NCI-H460 (cell line): ENCODE results near the gene TRMT61A. TPM values are rescaled to one million over a fixed set of nuclear protein-coding genes. Genes with fewer than 3 reads are reported as not detected.
A peak's percentile ranks its signal among the peaks of the same experiment; 100 is the strongest.

ENCODE experiments used
- DNase-seq: peaks from one replicate; pipeline ENCODE4 v3.0.0-alpha.2; 2016; ENCODE audit warnings: low read depth; ENCODE audit errors: extremely low read depth
- total RNA-seq: library from RNA; depleted of rRNA; stranded (reverse); fragments of >200 nt; shearing (Covaris generic); gene quantifications from 2 replicates; pipeline ENCODE4 v1.2.3, GENCODE V29; 2014

The TRMT61A gene
- total RNA-seq, 1 experiment from 2014 or later: 11.6 TPM

- no peak for DNase-seq
Observed at GRCh38 chr14:103545915-103546651, 17.1 kb downstream of the TRMT61A start.

DNA sequence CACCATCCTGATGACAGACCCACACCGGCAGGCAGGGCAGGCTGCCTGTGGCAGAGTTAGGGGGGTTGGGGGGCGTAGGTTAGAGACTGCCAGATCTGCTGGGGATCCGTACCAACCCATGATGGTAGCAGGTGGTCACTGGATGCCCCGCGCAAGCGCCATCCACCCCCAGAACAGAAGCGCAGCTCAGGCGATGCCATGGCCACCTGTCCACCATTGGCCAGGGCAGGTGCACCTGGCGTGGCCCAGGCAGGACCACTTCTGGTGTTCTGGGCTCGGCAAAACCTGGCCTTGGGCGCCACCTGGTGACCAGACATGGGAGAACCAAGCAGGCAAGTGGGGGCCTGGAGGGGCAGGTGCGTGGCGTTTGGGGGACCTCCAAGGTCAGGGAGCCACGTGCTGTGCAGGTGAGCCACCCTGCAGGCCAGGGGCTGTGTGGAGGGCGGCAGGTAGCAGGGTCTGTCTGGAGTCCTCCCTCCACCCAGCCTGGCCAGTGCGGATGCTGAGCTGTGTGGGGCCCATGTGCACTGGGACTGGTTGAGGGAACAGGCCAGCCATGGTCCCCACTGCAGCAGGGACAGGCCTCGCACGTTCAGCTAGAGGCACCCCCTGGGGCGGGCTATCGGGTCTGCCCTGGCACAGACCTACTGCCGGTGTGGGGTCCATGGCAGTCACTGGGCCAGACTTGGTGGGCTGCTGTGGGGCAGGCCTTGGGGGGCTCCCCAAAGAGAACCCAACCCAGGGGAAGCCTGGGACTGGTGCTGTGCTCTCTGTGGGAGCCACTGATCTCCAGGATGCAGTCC is 17.9 kb downstream of the TRMT61A start:
- DNase-seq: peak; percentile 51

DNA sequence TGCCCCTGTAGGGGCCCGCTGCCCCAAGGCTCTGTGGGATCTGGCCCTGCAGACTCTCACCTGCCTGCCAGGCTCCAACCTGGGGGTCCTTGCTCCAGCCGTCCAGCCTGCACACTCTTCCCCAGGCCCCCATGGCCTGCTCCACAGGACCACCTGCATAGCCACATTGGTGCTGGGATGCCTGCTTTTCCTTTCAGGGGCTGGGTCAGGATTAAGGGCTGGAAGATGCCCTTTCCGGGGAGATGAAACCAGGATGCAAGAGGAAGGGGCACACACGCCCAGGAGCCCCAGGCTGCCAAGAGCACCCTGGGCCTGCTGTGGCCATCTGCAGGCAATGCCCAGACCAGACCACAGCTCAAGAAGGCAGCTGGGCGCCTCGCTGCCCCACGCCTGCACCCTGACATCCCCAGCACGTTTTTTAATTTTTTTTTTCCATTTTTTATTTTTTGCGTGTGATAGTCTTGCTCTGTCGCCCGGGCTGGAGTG is 18.5 kb downstream of the TRMT61A start:
- no peak for DNase-seq

GRCh38 chr14:103547941-103548462 is 19.0 kb downstream of the TRMT61A start:
- no peak for DNase-seq

DNA sequence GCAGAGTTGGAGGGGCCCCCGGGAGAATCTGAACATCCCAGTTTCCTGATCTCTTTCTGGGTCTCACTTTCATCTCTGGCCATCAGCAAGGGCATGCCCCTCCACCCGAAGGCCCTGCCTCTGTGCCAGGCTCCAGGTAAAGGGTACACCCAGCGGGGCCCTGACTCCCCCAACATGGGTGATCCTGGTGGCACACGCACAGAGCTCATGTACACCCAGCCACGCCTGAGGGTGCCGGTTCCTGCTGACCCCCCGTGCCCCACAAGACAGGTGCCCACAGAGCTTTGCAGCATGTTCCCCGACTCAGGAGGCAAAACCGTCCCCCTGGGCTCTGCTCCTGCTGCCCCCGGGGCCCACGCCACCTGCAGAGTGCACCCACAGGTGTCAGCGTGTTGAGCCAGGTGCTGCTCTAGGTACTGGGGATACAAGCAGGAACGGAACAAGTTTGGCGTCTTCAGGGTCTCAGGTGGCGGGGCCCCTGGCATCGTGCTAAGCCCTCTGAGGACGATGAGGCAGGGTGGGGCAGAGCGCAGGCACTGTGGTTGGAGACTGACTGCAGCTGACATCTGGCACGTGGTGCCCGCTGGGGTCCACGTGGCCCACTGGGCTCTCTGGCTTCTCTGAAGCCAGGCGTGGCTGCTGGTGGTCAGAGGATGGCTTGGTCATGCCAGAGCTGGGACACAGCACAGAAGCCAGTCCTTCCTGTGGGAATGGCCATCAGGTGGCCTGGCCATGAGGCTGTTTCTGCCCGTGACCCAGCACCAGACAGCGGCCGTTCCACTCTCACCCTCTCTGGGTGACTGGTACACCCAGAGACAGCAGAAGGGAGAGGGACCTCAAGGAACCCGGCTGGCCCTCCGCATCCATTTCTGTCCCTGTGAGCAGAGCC is 19.7 kb downstream of the TRMT61A start:
- no peak for DNase-seq

DNA sequence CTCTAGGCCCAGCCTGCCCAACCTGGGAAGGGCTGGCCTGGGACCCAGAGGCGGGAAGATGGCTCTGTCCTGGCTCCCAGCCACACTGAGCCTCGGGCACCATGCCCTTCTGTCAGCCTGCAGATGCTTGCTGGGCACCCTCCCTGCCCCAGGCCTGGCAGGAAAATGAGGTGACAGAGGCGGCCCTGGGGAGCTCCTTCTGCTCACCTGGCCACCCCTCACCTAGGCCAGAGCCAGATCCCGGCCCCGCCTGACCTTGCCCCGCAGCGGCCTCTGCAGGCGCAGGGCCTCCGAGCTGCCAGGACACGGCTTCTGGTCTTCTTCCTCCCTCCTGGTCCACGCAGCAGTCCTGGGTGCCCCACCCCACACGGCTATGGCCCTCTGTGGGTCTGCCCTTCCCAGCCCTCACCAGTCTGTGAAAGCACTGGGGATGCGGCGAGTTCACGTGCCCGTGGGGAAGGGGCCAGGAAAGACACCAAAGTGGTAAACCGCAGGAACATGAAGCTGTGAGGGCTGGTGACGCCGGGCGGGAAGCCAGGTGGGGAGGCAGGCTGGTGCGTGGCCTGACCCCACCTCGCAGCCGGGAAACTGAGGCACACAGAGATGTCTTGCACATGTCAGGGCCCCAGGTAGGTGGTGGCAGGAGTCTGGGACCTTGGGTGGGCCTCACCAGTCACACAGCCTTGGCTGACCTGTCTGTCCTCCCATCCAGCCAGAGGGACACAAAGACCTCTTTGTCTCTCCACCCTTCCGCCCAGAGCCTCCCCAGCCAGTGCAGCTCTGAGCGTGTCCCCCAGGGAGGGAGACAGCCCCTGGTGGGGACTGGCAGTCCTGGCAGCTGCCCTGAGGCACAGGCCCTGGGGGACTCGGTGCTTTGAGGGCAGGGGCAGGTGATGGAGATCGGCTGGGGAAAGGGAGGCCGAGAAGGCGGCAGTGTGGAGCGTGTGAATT is 20.6 kb downstream of the TRMT61A start:
- DNase-seq: no peak

DNA sequence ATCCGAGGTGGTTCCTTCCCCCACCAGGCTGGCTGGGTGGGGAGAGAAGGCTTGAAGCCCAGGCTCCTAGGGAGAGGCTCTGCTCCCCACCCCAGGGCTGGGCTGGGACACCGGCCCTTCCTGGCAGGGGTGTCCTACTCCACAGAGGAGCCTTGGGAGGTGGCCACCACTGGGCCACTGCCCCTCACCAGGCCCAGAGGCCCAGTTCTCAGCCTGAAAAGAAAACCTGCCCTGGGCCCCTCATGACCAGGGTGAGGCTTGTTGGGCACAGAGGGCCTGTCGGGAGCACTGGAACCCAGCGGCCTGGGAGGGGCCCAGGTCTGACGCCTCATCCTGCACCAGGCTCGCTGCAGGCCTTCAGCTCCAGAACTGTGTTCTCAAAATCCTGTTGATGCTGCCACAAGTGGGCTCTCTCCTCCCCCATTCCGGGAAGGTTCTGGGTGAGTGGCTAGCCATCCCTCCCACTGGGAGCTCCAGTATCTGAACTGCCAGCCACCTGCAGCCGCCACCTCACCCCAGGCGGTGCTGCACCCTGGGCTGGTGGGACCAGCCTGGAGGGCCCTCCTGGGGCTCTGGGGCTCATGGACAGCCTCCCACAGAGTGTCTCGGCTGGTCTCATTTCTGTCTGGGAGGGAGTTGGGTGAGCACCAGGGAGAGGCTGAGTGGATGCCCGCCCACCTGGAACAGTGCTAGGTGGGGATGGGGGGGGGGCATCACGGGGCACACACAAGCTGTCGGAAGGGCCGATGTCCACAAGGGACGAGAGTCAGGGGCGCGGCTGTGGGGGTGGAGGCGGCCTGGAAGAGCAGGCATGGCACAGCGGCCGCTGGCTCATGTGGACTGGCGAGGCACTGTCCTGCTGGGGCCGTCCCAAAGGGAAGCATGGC is 21.7 kb downstream of the TRMT61A start:
- DNase-seq: no peak

DNA sequence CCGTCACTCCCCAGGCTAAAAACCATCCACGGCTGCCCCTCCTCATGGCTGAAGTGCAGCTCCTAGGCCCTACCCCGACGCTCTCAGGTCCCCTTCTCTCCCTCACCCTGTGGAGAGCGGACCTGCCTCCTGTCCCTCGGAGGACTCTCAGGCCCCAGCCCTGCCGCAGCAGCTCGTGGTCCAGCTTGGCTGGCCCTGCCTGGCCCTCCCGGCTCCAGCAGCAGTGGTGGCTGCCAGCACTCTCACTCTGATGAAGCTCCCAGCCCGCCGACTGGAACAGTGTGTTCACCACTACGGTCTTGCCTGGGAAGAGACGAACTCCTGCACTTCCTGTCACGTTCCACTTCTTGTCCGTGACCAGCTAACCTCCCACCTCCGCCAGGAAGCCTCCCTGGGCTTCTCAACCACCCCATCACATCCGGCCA is 22.4 kb downstream of the TRMT61A start:
- no peak for DNase-seq

DNA sequence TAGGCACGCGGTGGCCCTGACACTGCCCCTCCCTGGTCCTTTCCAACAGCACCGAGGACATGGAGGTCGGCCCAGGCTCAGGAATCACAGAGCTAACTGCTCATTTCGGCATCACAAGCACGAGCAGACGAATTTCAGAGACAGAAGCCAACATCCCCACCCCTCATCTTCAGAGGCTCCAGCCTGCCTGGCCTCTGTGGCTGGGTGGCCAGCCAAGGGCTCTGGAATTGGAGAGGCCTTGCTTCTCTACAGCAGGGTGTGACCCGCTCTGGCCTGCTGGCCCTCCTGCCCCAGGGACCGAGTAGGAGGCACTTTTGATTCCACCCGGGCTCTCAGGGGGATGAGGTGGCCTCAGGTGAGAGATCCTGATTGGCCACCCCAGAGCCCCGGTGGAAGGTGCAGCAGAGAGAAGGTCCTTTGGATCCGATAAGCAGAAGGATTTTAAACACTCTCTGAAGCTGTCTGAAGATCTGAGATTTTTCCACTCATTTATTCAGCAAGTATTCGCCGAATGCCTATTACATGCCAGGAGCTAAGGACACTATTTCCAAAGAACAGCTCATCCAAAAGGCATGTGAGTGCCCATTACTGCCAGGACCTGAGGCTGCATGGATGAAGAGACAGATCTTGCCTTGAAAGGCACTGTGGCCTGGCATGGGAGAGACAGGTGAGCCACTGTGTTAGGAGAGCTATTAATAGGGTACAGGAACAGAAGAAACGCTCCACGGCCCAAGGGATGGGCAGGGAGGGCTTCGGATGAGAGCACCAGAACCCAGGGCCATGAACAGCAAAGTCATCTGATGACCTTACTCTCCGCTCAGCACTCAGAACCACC is 23.2 kb downstream of the TRMT61A start:
- DNase-seq: no peak

DNA sequence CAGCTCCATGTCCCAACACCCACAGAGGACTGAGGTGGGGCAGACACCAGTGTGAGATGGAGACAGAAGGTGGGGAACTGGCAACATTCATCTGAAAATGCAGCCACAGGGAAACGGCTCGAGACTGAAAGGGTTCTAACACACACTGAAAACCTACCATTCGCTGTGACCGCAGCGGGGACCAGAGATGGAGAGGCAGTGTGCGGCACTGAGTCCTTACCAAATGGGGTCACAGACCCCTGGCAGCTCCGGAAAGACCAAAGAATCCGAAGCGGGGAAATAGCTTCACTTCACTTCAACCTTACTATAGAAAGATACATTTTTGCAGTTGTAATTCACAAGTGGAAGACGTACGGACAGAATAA is 23.8 kb downstream of the TRMT61A start:
- DNase-seq: no peak

- DNase-seq: no peak
Observed at GRCh38 chr14:103555559-103556337, 26.8 kb downstream of the TRMT61A start.

GRCh38 chr14:103556946-103557758 is 28.2 kb downstream of the TRMT61A start:
- DNase-seq: no peak

DNA sequence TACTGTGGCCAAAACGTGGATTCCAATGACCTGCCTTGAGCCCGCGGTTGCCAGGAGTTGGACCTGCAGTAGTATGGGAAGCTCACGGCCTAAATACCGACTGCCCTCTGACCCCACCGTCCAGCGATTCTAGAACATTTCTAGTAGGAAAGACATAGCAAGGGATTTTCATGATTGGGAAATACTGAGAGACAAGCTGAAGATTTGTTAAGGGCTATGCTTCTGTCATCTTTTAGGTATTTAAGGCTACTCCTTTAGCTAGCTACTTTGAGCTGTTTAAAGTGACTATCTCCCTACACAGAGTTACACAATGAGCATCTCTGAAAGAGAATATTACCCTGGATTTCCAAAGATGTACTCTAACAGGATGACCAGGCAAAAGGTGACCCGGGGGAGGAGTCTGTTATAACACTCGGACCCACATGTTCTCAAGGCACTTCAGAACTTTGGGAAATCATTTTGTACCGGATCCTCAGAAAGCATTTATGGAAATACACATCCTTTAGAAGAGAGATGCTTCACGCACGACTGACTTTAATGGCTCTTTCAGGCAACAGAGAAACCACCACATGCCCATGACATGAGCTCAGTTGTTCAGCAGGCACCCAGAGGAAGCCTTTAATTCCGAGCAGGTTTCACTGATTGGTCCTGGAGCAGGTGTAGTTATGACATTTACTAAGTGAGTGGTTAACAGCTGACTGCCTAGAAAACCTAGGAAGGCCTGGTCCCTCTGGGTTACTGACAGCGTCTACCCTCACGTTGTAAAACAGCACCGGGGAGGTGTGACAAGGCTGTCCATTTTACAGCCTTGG is 29.3 kb downstream of the TRMT61A start:
- DNase-seq: no peak

- DNase-seq: no peak
Observed at GRCh38 chr14:103559766-103560165, 30.8 kb downstream of the TRMT61A start.

DNA sequence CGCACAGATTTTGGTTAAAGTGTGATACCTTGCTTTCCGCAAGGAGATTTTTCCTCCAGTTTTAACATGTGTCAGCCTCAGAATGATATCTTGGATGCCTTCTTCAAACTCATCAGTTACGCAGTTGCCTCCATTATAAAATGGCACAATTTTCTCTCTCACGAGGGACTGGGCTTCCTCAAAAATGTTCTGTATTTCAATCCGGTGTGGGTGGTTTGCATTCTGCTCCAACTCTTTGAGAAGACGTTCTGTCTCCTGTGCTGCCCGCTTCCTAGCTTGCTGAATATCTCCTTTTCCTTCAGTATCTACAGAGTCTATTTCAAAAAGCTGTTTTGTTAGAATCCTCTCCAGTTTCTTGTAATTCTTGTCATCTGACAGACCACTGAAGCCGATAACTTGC is 31.7 kb downstream of the TRMT61A start:
- no peak for DNase-seq
